ENCODE results near the gene SLC8A1. TPM values are rescaled to one million over a fixed set of nuclear protein-coding genes. Genes with fewer than 3 reads are reported as not detected.

Gene SLC8A1
- total and polyA plus RNA-seq, 2 of the 13 experiments (the other 11 are each of a cell fraction or from before 2014, with no cell fraction given), result not detected

- Histone ChIP-seq H2AFZ (ENCODE audit: low read length) (no peak overlapping the region), H3K27ac (ENCODE audit: extremely low read length, insufficient read depth, low read length) (no peak overlapping the region), H3K4me1 (ENCODE audit: insufficient read depth, low read length) (no peaks in the 10 kb centered on the region), H3K4me2 (ENCODE audit: low read depth, low read length) (no peak overlapping the region), H3K79me2 (ENCODE audit: insufficient read depth, low read length) (no peaks in the 10 kb centered on the region), H3K9ac (ENCODE audit: insufficient read depth, low read depth, low read length) (no peak overlapping the region), H3K4me3 (replicated peaks in 1 of 3; ENCODE audit: insufficient read depth in 1 of 3, low read depth in 2 of 3, low read length in 3 of 3) (no peak overlapping the region), H4K20me1 (ENCODE audit: insufficient read depth, low read length) (no peaks in the 10 kb centered on the region), H3K9me3 (ENCODE audit: low read length) (no peaks in the 10 kb centered on the region), H3K36me3 (replicated peaks in 1 of 2; ENCODE audit: control insufficient read depth in 1 of 2, insufficient read depth in 2 of 2, low read length in 2 of 2) (no peaks in the 10 kb centered on the region), H3K27me3 (ENCODE audit: control insufficient read depth in 1 of 2, insufficient read depth in 2 of 2, low read length in 2 of 2) (peaks cover 0 to 2% of the 10 kb centered on the region in 2 experiments; a peak in 1 of 5 replicates)
- WGBS (ENCODE audit: low lambda C conversion rate), result 0% methylated on average over 5 of the region's 5 CpGs
- ChIA-PET POLR2A (no interaction called here), CTCF (ENCODE audit: low intra/inter-chr PET ratio, low total read pairs) (no interaction called here)
- in situ Hi-C loops (cut with HindIII; ENCODE audit: extremely low pct_ligation_motif_present, low pct_unique_long_range_greater_than_20kb) (no loop called here), intact Hi-C loops (cut with micrococcal nuclease; ENCODE audit: unreplicated experiment) (no loop called here)
- FAIRE-seq (no peak), ATAC-seq (no peak), DNase-seq (ENCODE audit: low spot score) (no peak)
- no TSS peak for BruUV-seq (replicated peaks)
- TF ChIP-seq POGK (CRISPR knock-in tag; conservative IDR thresholded peaks at IDR 0.05) (no peak), DBP (CRISPR knock-in tag; IDR thresholded peaks at IDR 0.05; ENCODE audit: not compliant biosample characterization) (no peak), HDAC1 (CRISPR knock-in tag; IDR thresholded peaks at IDR 0.05) (no peak), STAT6 (CRISPR knock-in tag; IDR thresholded peaks at IDR 0.05; ENCODE audit: borderline replicate concordance) (no peak), ZNF354B (CRISPR knock-in tag; IDR thresholded peaks at IDR 0.05) (no peak), ZBTB44 (CRISPR knock-in tag; IDR thresholded peaks at IDR 0.05) (no peak), POLR2AphosphoS5 (IDR thresholded peaks at IDR 0.05; ENCODE audit: low read depth, low read length) (no peak), ARHGAP35 (CRISPR knock-in tag; IDR thresholded peaks at IDR 0.05; ENCODE audit: borderline replicate concordance) (no peak), TEF (CRISPR knock-in tag; IDR thresholded peaks at IDR 0.05) (no peak), ZNF576 (CRISPR knock-in tag; IDR thresholded peaks at IDR 0.05) (no peak), MXD4 (CRISPR knock-in tag; IDR thresholded peaks at IDR 0.05) (no peak), TIGD3 (CRISPR knock-in tag; IDR thresholded peaks at IDR 0.05; ENCODE audit: borderline replicate concordance) (no peak), NFKBIZ (CRISPR knock-in tag; IDR thresholded peaks at IDR 0.05) (no peak), ZNF616 (CRISPR knock-in tag; IDR thresholded peaks at IDR 0.05; ENCODE audit: low read depth) (no peak)
Measured at GRCh38 chr2:40421631-40422297, 30.1 kb downstream of the SLC8A1 start.
